HepG2 (cell line): Measurements from ENCODE around the gene GDF7. TPM values are rescaled to one million over a fixed set of nuclear protein-coding genes. Genes with fewer than 3 reads are reported as not detected.

Experiments used
- ATF5 ChIP-seq: sonication (generic); formaldehyde crosslinking; IDR thresholded peaks from 2 replicates; pipeline ENCODE4 v1.4.0; 2020; ENCODE audit warnings: mild to moderate bottlenecking, low read depth, missing genetic modification reagents
- DDIT3 ChIP-seq: sonication (generic); formaldehyde crosslinking; IDR thresholded peaks from 2 replicates; pipeline ENCODE4 v1.4.0; 2020; ENCODE audit warnings: mild to moderate bottlenecking, missing genetic modification reagents
- FOXK1 ChIP-seq: sonication (generic); formaldehyde crosslinking; IDR thresholded peaks from 2 replicates; pipeline ENCODE4 v1.4.0; 2020; ENCODE audit warnings: low read depth, missing genetic modification reagents, borderline replicate concordance
- HCFC1 ChIP-seq: fragments of 150-350 bp; IDR thresholded peaks from 2 replicates; pipeline ENCODE4 v1.6.1; 2014; ENCODE audit warnings: low read depth, low read length
- HNRNPK ChIP-seq: fragments of 200-400 bp; formaldehyde crosslinking; IDR thresholded peaks from 2 replicates; pipeline ENCODE4 v1.6.1; 2018; ENCODE audit warnings: low read length, low read depth, moderate library complexity, mild to moderate bottlenecking; ENCODE audit not compliant: poor library complexity, severe bottlenecking
- MZF1 ChIP-seq: sonication (generic); formaldehyde crosslinking; IDR thresholded peaks from 2 replicates; pipeline ENCODE4 v1.8.1; 2023; ENCODE audit warnings: mild to moderate bottlenecking, missing genetic modification reagents, borderline replicate concordance
- NFYB ChIP-seq: sonication (generic); formaldehyde crosslinking; IDR thresholded peaks from 2 replicates; pipeline ENCODE4 v1.4.0; 2020; ENCODE audit warnings: missing genetic modification reagents
- ONECUT2 ChIP-seq: sonication (generic); formaldehyde crosslinking; IDR thresholded peaks from 2 replicates; pipeline ENCODE4 v1.4.0; 2020; ENCODE audit warnings: missing genetic modification reagents
- REPIN1 ChIP-seq: sonication (generic); formaldehyde crosslinking; IDR thresholded peaks from 2 replicates; pipeline ENCODE4 v1.8.0; 2022; ENCODE audit warnings: missing genetic modification reagents, low read depth, mild to moderate bottlenecking, borderline replicate concordance
- SRSF4 ChIP-seq: fragments of 200-400 bp; formaldehyde crosslinking; IDR thresholded peaks from one replicate; pipeline ENCODE4 v1.6.1; 2018; ENCODE audit warnings: mild to moderate bottlenecking, low read depth, low read length, moderate library complexity; ENCODE audit not compliant: poor library complexity, severe bottlenecking
- TFDP1 ChIP-seq: IDR thresholded peaks from 2 replicates; pipeline ENCODE4 v1.6.1; 2016; ENCODE audit warnings: missing compliant biosample characterization, missing genetic modification reagents, borderline replicate concordance
- ZNF343 ChIP-seq: sonication (generic); formaldehyde crosslinking; IDR thresholded peaks from 2 replicates; pipeline ENCODE4 v1.4.0; 2020; ENCODE audit warnings: mild to moderate bottlenecking, missing genetic modification reagents
- ZNF431 ChIP-seq: sonication (generic); formaldehyde crosslinking; IDR thresholded peaks from 2 replicates; pipeline ENCODE4 v1.9.0; 2022; ENCODE audit warnings: missing genetic modification reagents, low read depth, mild to moderate bottlenecking, borderline replicate concordance
- ZNF513 ChIP-seq: sonication (generic); formaldehyde crosslinking; conservative IDR thresholded peaks from 2 replicates; pipeline ENCODE4 v1.5.0; 2020; ENCODE audit warnings: missing genetic modification reagents
- ZNF574 ChIP-seq: sonication (generic); formaldehyde crosslinking; IDR thresholded peaks from 2 replicates; pipeline ENCODE4 v1.4.0; 2020; ENCODE audit warnings: missing genetic modification reagents
- ZNF615 ChIP-seq: sonication (generic); formaldehyde crosslinking; IDR thresholded peaks from 2 replicates; pipeline ENCODE4 v1.5.0; 2020; ENCODE audit warnings: mild to moderate bottlenecking, missing genetic modification reagents, borderline replicate concordance
- ZNF770 ChIP-seq: sonication (generic); formaldehyde crosslinking; IDR thresholded peaks from 2 replicates; pipeline ENCODE4 v1.5.0; 2020; ENCODE audit warnings: mild to moderate bottlenecking, missing genetic modification reagents
- polyA plus RNA-seq, 8 experiments: library from polyadenylated mRNA; depleted of rRNA in 3 of 8; stranded (reverse) in 7 of 8; unstranded in 1 of 8; fragments of >200 nt; fragmentation: Illumina TruSeq in 4 of 8; extraction: Trizol in 4 of 8; gene quantifications; 2 replicates each; pipeline versions ENCODE4 v1.2.1 to v1.2.3, GENCODE V29; 2011 to 2016; ENCODE audit warnings: low read depth in 4 of 8, missing spikeins in 1 of 8, mixed read lengths in 1 of 8; ENCODE audit not compliant: insufficient read depth in 1 of 8
- total RNA-seq, 5 experiments: library from RNA; depleted of rRNA; stranded (reverse); fragments of >200 nt; fragmentation: Illumina TruSeq; extraction: Trizol; gene quantifications; 2 replicates each; pipeline ENCODE4 v1.2.3, GENCODE V29; 2016; ENCODE audit warnings: low read depth in 1 of 5

Gene GDF7
- total and polyA plus RNA-seq, 2 of the 13 experiments (the other 11 are each of a cell fraction or from before 2014, with no cell fraction given): 1.6 to 15.0 TPM

- TF ChIP-seq TFDP1 (CRISPR knock-in tag) (no peak; the same call in 1 of the 2 replicates), NFYB (CRISPR knock-in tag) (no peak), SRSF4 (no peak), DDIT3 (CRISPR knock-in tag) (no peak), MZF1 (CRISPR knock-in tag) (no peak), ZNF574 (0 out of 2 replicates have a peak, but pooled peaks have one; percentile 23), ZNF513 (no peak), ZNF770 (CRISPR knock-in tag) (no peak), ZNF615 (CRISPR knock-in tag) (no peak), HCFC1 (no peak), ATF5 (CRISPR knock-in tag) (peak; percentile 44; the same call in 1 of the 2 replicates), ZNF431 (CRISPR knock-in tag) (no peak), ONECUT2 (CRISPR knock-in tag) (no peak), HNRNPK (peak; percentile 90), REPIN1 (CRISPR knock-in tag) (no peak), FOXK1 (CRISPR knock-in tag) (no peak), ZNF343 (CRISPR knock-in tag) (peak; percentile 93)
Observed at GRCh38 chr2:20666304-20667150, at the start of gene GDF7 (continued).
